GM23338 (cell line): ENCODE results near the gene JMJD1C. TPM values are rescaled to one million over a fixed set of nuclear protein-coding genes. Genes with fewer than 3 reads are reported as not detected.

ENCODE experiments used
- ATAC-seq: fragments of 200-7000 bp; cut with Tn5 transposase; 3 replicates; pipeline ENCODE4 v1.9.1; 2020
- DNase-seq: peaks from one replicate; pipeline ENCODE4 v3.0.0-alpha.2; 2015; ENCODE audit warnings: low spot score
- H2AFZ ChIP-seq: fragments of 200-600 bp; sonication (generic); 2 replicates; pipeline ENCODE4 v1.8.0; 2016; ENCODE audit warnings: antibody characterized with exemption, mild to moderate bottlenecking, moderate library complexity
- H3F3A ChIP-seq: fragments of 200-600 bp; sonication (generic); replicated peaks from 2 replicates; pipeline ENCODE4 v1.8.0; 2017; ENCODE audit warnings: antibody characterized with exemption, mixed run types, low read depth
- H3K27ac ChIP-seq: fragments of 200-600 bp; sonication (generic); 2 replicates; pipeline ENCODE4 v1.6.1; 2016; ENCODE audit warnings: low read depth
- H3K27me3 ChIP-seq: fragments of 200-600 bp; sonication (generic); 2 replicates; pipeline ENCODE4 v1.8.0; 2016; ENCODE audit warnings: mild to moderate bottlenecking, mixed run types, moderate library complexity; ENCODE audit not compliant: insufficient read depth
- H3K36me3 ChIP-seq: fragments of 200-600 bp; sonication (generic); 2 replicates; pipeline ENCODE4 v1.8.0; 2016; ENCODE audit warnings: mild to moderate bottlenecking; ENCODE audit not compliant: insufficient read depth
- H3K4me1 ChIP-seq: fragments of 200-600 bp; sonication (generic); 2 replicates; pipeline ENCODE4 v1.8.0; 2016; ENCODE audit warnings: mild to moderate bottlenecking, moderate library complexity; ENCODE audit not compliant: insufficient read depth
- H3K4me2 ChIP-seq: fragments of 200-600 bp; sonication (generic); 2 replicates; pipeline ENCODE4 v1.7.1; 2017; ENCODE audit warnings: mixed run types
- H3K4me3 ChIP-seq: fragments of 200-600 bp; sonication (generic); 2 replicates; pipeline ENCODE4 v1.6.1; 2016; ENCODE audit warnings: mixed run types
- H3K79me2 ChIP-seq: fragments of 200-600 bp; sonication (generic); replicated peaks from 2 replicates; pipeline ENCODE4 v1.8.0; 2017; ENCODE audit warnings: mild to moderate bottlenecking; ENCODE audit not compliant: insufficient read depth
- H3K9me2 ChIP-seq: fragments of 200-600 bp; sonication (generic); 2 replicates; pipeline ENCODE4 v1.8.0; 2017; ENCODE audit not compliant: insufficient read depth
- H4K20me1 ChIP-seq: fragments of 200-600 bp; sonication (generic); replicated peaks from 2 replicates; pipeline ENCODE4 v1.8.0; 2017; ENCODE audit warnings: mild to moderate bottlenecking; ENCODE audit not compliant: insufficient read depth
- H3K27ac Mint-ChIP-seq: 2 replicates; pipeline ENCODE4 v1.8.0; 2020; ENCODE audit warnings: inconsistent platforms, mild to moderate bottlenecking, moderate library complexity, mixed read lengths
- H3K27me3 Mint-ChIP-seq: 3 replicates; pipeline ENCODE4 v1.8.0; 2022; ENCODE audit warnings: low read depth, mild to moderate bottlenecking, moderate library complexity, mixed read lengths, inconsistent platforms; ENCODE audit not compliant: insufficient read depth, poor library complexity
- H3K36me3 Mint-ChIP-seq: 3 replicates; pipeline ENCODE4 v1.8.0; 2021; ENCODE audit warnings: low read depth, mild to moderate bottlenecking, inconsistent platforms, moderate library complexity, mixed read lengths
- H3K4me1 Mint-ChIP-seq: 3 replicates; pipeline ENCODE4 v1.8.0; 2020; ENCODE audit warnings: mild to moderate bottlenecking, inconsistent platforms, mixed read lengths
- H3K4me3 Mint-ChIP-seq: 3 replicates; pipeline ENCODE4 v1.8.0; 2021; ENCODE audit warnings: moderate library complexity, mild to moderate bottlenecking, inconsistent platforms, mixed read lengths
- H3K9me3 Mint-ChIP-seq: 3 replicates; pipeline ENCODE4 v1.8.0; 2020; ENCODE audit warnings: moderate library complexity, mild to moderate bottlenecking, inconsistent platforms, mixed read lengths
- ETS1 ChIP-seq: IDR thresholded peaks from 2 replicates; pipeline ENCODE4 v1.6.1; 2016; ENCODE audit warnings: antibody characterized with exemption
- EZH2 ChIP-seq: fragments of 200-600 bp; sonication (generic); IDR thresholded peaks from one replicate; pipeline ENCODE4 v1.8.0; 2017; ENCODE audit warnings: antibody characterized with exemption, mild to moderate bottlenecking, low read depth; ENCODE audit not compliant: unreplicated experiment
- EZH2phosphoT487 ChIP-seq: fragments of 200-600 bp; sonication (generic); IDR thresholded peaks from one replicate; pipeline ENCODE4 v1.8.1; 2018; ENCODE audit warnings: antibody characterized with exemption; ENCODE audit not compliant: unreplicated experiment
- JUNB ChIP-seq: IDR thresholded peaks from one replicate; pipeline ENCODE4 v1.6.1; 2016; ENCODE audit warnings: antibody characterized with exemption; ENCODE audit not compliant: unreplicated experiment
- NANOG ChIP-seq: IDR thresholded peaks from 2 replicates; pipeline ENCODE4 v1.6.1; 2016; ENCODE audit warnings: antibody characterized with exemption, borderline replicate concordance
- POLR2AphosphoS5 ChIP-seq: IDR thresholded peaks from 2 replicates; pipeline ENCODE4 v1.6.1; 2016; ENCODE audit warnings: antibody characterized with exemption, low read depth
- REST ChIP-seq: IDR thresholded peaks from one replicate; pipeline ENCODE4 v1.6.1; 2018; ENCODE audit warnings: antibody characterized with exemption; ENCODE audit not compliant: unreplicated experiment
- STAT1 ChIP-seq: IDR thresholded peaks from one replicate; pipeline ENCODE4 v1.6.1; 2016; ENCODE audit warnings: antibody characterized with exemption; ENCODE audit not compliant: unreplicated experiment
- ZNF114 ChIP-seq: fragments of 250-450 bp; sonication (Bioruptor Pico); IDR thresholded peaks from 2 replicates; pipeline ENCODE4 v1.5.0; 2020; ENCODE audit warnings: mild to moderate bottlenecking, moderate library complexity
- ZNF331 ChIP-seq: fragments of 250-450 bp; sonication (Bioruptor Pico); IDR thresholded peaks from 2 replicates; pipeline ENCODE4 v1.5.0; 2020; ENCODE audit warnings: low read depth, mild to moderate bottlenecking, moderate library complexity
- polyA plus RNA-seq: library from polyadenylated mRNA; unstranded; fragments of >200 nt; fragmentation: Nextera tagmentation; extraction: Ambion mirVana; gene quantifications from 2 replicates; pipeline ENCODE4 v1.2.1, GENCODE V29; 2016
- total RNA-seq: library from RNA; depleted of rRNA; stranded (reverse); fragments of >200 nt; shearing (Covaris generic); gene quantifications from 2 replicates; pipeline ENCODE4 v1.2.3, GENCODE V29; 2014
- TF ChIP-seq, protein P1 (sequence below): fragments of 250-450 bp; sonication (Bioruptor Pico); IDR thresholded peaks from 2 replicates; pipeline ENCODE4 v1.5.0; 2020; ENCODE audit warnings: mild to moderate bottlenecking, moderate library complexity

JMJD1C gene
- total and polyA plus RNA-seq, 2 experiments from 2014 or later, result 333 to 435 TPM

DNA sequence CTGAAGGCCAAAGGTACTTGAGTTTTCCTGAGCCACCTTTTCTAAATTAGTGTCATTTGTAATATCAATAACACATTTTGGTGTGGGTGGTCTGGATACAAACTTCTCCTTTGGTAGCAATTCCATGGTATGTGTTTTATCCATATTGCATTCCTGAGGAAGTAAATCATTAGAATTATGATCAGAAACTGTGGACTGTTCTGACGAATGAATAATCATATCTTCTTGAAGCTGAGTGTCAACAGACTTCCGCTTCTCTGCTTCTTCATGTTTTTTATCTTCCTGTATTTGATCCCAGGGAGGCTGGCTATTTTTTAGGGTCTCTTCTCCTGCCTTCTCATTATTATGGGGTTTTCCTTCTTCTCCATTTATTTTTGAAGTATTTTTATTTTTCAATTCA is 251.2 kb downstream of the JMJD1C start (continued):
- TF ChIP-seq, protein P1, sequence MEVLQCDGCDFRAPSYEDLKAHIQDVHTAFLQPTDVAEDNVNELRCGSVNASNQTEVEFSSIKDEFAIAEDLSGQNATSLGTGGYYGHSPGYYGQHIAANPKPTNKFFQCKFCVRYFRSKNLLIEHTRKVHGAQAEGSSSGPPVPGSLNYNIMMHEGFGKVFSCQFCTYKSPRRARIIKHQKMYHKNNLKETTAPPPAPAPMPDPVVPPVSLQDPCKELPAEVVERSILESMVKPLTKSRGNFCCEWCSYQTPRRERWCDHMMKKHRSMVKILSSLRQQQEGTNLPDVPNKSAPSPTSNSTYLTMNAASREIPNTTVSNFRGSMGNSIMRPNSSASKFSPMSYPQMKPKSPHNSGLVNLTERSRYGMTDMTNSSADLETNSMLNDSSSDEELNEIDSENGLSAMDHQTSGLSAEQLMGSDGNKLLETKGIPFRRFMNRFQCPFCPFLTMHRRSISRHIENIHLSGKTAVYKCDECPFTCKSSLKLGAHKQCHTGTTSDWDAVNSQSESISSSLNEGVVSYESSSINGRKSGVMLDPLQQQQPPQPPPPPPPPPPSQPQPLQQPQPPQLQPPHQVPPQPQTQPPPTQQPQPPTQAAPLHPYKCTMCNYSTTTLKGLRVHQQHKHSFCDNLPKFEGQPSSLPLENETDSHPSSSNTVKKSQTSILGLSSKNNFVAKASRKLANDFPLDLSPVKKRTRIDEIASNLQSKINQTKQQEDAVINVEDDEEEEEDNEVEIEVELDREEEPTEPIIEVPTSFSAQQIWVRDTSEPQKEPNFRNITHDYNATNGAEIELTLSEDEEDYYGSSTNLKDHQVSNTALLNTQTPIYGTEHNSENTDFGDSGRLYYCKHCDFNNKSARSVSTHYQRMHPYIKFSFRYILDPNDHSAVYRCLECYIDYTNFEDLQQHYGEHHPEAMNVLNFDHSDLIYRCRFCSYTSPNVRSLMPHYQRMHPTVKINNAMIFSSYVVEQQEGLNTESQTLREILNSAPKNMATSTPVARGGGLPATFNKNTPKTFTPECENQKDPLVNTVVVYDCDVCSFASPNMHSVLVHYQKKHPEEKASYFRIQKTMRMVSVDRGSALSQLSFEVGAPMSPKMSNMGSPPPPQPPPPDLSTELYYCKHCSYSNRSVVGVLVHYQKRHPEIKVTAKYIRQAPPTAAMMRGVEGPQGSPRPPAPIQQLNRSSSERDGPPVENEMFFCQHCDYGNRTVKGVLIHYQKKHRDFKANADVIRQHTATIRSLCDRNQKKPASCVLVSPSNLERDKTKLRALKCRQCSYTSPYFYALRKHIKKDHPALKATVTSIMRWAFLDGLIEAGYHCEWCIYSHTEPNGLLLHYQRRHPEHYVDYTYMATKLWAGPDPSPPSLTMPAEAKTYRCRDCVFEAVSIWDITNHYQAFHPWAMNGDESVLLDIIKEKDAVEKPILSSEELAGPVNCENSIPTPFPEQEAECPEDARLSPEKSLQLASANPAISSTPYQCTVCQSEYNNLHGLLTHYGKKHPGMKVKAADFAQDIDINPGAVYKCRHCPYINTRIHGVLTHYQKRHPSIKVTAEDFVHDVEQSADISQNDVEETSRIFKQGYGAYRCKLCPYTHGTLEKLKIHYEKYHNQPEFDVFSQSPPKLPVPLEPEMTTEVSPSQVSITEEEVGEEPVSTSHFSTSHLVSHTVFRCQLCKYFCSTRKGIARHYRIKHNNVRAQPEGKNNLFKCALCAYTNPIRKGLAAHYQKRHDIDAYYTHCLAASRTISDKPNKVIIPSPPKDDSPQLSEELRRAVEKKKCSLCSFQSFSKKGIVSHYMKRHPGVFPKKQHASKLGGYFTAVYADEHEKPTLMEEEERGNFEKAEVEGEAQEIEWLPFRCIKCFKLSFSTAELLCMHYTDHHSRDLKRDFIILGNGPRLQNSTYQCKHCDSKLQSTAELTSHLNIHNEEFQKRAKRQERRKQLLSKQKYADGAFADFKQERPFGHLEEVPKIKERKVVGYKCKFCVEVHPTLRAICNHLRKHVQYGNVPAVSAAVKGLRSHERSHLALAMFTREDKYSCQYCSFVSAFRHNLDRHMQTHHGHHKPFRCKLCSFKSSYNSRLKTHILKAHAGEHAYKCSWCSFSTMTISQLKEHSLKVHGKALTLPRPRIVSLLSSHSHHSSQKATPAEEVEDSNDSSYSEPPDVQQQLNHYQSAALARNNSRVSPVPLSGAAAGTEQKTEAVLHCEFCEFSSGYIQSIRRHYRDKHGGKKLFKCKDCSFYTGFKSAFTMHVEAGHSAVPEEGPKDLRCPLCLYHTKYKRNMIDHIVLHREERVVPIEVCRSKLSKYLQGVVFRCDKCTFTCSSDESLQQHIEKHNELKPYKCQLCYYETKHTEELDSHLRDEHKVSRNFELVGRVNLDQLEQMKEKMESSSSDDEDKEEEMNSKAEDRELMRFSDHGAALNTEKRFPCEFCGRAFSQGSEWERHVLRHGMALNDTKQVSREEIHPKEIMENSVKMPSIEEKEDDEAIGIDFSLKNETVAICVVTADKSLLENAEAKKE (CRISPR knock-in tag), result no peak
- TF ChIP-seq ETS1 (no peak), STAT1 (no peak), NANOG (no peak)

- peaks cover 54% of the 10 kb centered on the region for H3K36me3 ChIP-seq
- TF ChIP-seq STAT1, result no peak
- no peak for TF ChIP-seq JUNB
- TF ChIP-seq NANOG, result no peak
- TF ChIP-seq ZNF331 (CRISPR knock-in tag), result no peak
- no peak for TF ChIP-seq REST
- no peak for TF ChIP-seq EZH2
- no peak for TF ChIP-seq POLR2AphosphoS5
- no peak for TF ChIP-seq ZNF114
- TF ChIP-seq EZH2phosphoT487, result no peak
- no peak for TF ChIP-seq ETS1
Measured at GRCh38 chr10:63213489-63213888, 252.3 kb downstream of the JMJD1C start.

More at GRCh38 chr10:63213489-63213888, 252.3 kb downstream of the JMJD1C start:
- no peak overlapping the region for H2AFZ ChIP-seq
- 0 out of 2 replicates have a peak, but pooled peaks cover under 1% of the 10 kb centered on the region for H3F3A ChIP-seq
- peaks cover 30% of the 10 kb centered on the region for H3K4me1 ChIP-seq
- H3K4me2 ChIP-seq, result no peak overlapping the region
- peaks cover 52% of the 10 kb centered on the region for H4K20me1 ChIP-seq
- peaks cover 5% of the 10 kb centered on the region for H3K27me3 Mint-ChIP-seq
- ATAC-seq (no peak), DNase-seq (no peak)
- H3K4me3 Mint-ChIP-seq, result no peak overlapping the region
- H3K36me3 Mint-ChIP-seq, result peaks cover 59% of the 10 kb centered on the region
- H3K27ac Mint-ChIP-seq, result no peak overlapping the region
- H3K9me3 Mint-ChIP-seq, result no peaks in the 10 kb centered on the region; the same call in 2 of the 3 replicates
- no peaks in the 10 kb centered on the region for H3K9me2 ChIP-seq
- peaks cover 17% of the 10 kb centered on the region; the same call in 2 of the 3 replicates for H3K4me1 Mint-ChIP-seq
- H3K27ac ChIP-seq, result no peak overlapping the region
- H3K4me3 ChIP-seq, result no peak overlapping the region
- H3K79me2 ChIP-seq, result peaks cover 99% of the 10 kb centered on the region
- no peaks in the 10 kb centered on the region for H3K27me3 ChIP-seq
